Activated effector memory CD4-positive, alpha-beta T cell treated with anti-CD3 and anti-CD28 coated beads, Interleukin-2, amount 50 U/mL, for 16 hours (primary cell): ENCODE results near the gene OBI1.
A peak's percentile ranks its signal among the peaks of the same experiment; 100 is the strongest.

Experiments
- DNase-seq: peaks from one replicate; pipeline ENCODE4 v3.0.0-alpha.2; 2020

The OBI1 gene, protein sequence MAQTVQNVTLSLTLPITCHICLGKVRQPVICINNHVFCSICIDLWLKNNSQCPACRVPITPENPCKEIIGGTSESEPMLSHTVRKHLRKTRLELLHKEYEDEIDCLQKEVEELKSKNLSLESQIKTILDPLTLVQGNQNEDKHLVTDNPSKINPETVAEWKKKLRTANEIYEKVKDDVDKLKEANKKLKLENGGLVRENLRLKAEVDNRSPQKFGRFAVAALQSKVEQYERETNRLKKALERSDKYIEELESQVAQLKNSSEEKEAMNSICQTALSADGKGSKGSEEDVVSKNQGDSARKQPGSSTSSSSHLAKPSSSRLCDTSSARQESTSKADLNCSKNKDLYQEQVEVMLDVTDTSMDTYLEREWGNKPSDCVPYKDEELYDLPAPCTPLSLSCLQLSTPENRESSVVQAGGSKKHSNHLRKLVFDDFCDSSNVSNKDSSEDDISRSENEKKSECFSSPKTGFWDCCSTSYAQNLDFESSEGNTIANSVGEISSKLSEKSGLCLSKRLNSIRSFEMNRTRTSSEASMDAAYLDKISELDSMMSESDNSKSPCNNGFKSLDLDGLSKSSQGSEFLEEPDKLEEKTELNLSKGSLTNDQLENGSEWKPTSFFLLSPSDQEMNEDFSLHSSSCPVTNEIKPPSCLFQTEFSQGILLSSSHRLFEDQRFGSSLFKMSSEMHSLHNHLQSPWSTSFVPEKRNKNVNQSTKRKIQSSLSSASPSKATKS

DNA sequence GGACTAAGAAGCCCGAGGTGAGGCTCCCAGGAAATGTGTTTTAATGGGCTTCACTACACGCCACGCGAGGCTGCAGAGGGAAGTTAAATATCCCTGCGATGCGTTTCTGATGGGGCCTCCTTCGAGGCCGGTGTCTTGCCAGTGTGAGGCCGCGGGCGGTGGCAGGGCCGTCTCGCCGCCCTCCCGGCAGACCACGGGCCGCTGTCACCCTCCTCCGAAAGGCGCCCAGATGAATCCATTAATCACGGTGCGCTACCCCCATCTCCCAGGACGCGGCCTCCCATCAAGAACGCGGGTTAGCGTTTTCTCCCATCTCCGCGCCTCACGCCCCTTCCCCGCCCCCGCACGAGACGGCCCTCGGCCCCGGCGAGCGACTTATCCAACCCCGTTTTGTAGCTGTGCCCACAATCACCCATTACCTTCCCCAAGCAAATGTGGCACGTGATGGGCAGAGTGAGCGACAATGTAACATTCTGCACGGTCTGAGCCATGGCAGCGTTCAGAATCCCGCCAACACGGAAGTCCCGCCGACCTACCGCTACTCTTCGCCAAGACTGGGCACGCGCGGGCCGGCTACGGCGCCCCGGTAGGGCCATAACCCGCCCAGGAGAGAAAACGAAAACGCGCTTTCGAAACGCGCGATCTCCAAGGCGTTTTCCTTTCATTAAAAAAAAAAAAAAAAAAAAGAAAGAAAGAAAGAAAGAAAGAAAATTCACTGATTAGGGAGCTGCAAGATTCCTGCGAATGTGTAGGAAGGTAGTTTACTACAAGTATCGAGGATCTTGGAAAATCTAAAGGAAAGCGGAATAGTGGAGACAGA is at the start of gene OBI1:
Gene OBI1, minus strand, starts transcription at position 526 of the 820 bp plus-strand sequence. Its CDS starts 35 bp downstream, at position 491.
- peak; percentile 97 for DNase-seq

DNA sequence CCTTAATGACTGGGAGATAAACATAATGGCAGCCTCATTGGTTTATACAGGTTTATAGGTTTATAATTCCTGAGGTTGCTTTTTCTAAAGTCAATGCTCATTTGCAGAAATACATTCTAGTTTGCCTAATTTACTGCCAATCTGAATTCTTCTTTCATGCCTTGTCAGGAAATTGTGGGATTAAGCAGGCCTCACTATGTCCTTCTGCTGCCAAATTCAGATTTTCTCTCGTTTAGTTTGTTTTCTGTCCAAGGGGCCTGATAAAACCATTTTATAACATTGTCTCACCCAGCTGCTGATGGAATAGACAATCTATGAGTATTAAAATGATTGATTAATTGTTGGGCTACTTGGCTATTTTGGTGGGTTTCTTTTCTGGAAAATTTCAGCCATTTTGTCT is 42.4 kb upstream of the OBI1 start:
- no peak for DNase-seq

DNA sequence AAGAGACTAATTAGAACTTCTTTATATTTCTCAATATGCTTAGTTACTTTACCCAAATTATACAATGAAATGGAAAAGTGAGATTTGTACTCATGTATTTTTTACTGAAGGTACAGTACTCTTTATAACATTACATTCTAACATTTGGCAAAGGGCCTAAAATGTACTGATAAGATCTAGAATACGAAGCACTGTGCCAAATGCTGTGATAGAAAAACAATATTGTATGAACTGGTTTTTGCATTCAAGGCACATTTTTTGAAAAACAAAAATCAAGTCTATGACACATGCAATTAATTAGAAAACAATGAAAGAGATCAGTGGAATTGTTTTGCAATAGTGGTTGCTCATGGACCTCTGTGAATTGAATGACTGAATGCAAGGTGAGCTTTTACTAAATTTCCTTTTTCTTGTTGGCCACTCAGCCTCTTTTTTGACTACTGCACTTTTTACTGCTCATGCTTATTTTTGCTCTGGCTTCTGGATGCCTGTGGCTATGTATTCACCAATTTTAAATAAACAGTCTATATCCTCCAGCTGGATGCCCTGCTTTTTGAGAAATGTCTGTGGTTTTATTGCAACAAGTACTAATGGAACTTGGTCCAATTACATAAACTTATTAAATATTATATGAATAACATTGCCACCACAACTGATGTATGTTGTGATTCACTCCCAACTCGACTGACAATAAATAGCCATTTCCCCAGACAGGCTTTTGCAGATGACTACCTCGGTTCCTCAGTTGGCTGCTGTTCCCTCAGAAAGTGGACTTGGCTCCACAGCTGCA is 41.4 kb upstream of the OBI1 start:
- DNase-seq, result no peak

DNA sequence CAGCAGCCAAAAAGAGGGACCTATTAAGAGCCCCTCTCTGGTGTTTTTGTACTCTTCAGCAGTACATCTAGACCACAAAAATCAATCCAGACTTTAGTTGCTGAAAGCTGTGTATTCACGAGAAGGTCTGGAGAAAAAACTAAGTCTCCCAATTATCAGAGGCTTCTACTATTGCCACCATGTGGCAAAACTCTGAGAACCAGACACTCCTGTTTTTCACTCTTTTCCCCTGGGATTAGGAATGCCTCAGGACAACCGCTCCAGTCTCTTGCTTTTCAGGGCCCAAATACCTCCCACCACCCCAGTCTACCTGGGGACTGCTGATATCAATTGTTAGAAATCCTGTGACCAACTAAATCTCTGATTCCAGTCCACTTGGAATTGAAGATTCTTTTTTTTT is 30.1 kb upstream of the OBI1 start:
- no peak for DNase-seq

DNA sequence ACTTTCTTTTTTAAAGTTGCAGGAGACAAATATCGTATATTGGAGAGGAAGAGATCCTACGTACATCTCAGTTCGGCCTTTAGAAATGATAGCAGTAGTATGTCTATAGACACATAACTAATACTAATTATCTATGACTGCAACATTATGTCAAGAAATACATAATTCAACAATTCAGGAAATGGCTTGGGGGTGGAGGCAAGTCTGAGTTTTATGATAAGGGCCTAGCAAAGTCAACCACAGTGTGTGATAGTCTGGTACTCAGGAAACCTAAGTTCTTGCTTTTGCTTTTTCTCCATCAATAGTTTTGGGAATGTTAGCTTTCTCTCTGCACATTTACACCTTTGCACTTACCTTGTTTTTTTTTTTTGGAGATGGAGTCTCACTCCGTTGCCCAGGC is 27.5 kb upstream of the OBI1 start:
- no peak for DNase-seq

DNA sequence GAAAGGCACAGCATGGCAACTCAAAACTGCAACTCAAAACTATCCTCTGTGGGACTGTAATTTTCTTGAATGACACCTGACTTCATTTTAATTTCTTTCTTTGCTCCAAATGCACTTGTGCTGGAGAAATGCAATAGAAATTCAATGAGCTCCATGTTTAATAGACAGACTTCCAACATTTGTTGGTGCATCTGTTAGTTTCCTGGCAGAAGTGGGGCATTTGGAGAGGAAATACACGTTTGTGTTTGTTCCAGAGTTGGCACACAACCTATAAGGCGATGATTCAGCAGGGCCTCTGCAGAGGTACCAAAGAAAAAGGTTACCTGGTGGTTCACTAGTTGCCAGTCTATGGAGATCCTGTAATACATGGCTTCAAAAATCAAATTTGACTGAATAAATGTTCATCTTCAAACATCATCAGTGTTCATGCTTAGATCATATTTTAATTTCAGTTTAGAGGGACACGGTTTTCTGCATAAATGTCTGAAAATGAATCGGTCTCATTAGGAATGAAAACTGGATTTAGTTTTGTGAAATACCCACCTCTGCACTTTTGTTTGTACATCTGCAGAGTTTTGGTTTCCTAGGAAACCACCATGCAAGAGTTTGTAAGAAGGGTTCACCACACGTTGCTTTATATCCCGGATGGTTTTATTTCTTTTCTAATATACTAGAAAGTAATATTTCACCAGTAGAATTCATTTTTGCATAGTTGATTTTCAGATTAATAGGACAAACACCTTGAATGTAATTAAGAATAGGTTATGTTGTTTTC is 21.8 kb upstream of the OBI1 start:
- no peak for DNase-seq

DNA sequence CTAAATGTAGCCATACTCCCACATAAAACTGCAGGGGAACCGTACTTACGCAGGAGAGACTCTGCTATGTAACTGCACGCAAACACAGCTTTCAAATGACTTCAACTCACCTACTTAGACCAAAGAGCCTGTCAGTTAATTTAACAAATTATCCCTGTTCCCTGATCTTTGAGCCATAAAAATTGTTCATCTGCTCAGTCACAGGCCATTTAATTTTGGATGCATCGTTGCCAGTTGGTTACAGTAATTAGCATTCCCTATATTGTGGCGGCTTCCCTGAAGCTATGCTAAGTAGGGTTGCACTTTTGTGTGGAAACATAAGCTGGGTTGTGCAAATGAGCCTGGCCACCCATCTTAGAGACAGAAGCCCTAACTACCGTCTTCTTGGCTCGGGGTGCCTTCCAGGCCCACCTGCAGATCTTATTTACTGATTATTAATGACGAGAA is 21.2 kb upstream of the OBI1 start:
- DNase-seq, result no peak

DNA sequence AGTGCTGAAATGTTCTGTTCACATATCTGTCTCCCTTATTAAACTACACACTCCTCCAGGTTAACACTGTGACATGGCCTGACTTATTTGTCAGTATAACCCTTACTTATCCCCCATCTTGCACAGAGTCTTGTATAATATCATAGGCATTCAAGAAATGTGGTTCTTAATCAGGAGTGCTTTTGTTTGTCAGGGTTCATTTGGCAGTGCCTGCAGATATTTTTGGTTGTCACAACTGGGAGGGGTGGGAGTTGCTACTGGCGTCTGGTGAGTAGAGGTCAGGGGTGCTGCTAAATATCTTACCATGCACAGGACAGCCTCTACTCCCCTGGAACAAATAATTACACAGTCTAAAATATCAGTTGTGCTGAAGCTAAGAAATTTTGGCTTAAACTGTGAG is 20.4 kb upstream of the OBI1 start:
- no peak for DNase-seq

DNA sequence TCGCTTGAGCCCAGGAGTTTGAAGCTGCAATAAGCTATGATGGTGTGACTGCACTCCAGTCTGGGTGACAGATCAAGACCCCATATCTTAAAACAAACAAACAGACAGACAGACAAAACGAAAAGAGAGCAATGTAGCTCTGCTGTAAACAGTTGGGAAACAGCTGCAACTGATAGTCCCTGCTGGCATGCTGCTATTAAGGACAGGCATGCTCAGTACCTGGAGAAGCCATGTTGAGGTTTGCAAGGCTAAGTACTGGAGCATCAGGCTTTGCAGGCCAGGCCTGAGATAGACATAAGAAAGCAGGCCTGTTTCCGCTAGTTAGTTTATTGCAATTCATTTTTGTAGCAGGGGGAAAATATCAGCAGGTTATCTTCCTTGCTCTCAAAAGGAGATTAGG is 16.2 kb upstream of the OBI1 start:
- DNase-seq, result no peak

DNA sequence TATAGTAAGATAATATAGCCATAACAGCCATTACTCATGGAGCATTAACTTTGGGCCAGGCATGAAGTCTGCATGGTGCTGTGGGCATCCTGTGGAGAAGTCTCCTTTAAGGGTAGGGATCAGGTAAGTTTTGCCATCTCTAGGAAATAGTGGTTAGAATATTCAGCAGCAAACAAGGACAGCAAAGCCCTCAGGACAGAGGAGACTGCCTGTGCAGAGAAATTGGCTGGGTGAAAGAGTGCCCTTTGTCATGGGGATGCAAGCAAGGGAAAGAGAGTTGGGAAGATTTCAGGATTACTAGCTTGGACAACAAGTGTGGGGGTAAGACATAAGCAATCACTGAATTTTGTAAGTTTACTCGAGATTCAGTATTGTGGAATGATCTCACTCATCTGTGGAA is 15.7 kb upstream of the OBI1 start:
- DNase-seq, result no peak

DNA sequence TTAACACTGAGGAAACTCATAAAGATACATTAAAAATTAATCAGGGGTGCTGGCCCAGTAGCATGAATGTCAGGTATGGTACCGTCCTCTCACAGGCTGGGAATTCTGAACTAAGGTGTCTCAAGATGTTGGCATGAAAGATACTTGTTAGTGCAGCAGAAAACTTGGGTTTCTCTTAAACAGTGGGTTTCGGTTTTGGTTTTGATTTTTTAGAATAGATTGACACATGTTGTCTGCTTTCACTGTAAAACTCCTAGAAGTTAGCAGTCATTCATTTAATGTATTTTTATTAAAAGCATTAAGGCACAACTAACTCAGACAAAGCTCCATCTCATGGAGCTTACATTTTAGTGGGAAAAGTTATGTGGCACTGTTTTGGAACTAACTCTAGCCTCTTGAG is 3.5 kb upstream of the OBI1 start:
- DNase-seq, result no peak

DNA sequence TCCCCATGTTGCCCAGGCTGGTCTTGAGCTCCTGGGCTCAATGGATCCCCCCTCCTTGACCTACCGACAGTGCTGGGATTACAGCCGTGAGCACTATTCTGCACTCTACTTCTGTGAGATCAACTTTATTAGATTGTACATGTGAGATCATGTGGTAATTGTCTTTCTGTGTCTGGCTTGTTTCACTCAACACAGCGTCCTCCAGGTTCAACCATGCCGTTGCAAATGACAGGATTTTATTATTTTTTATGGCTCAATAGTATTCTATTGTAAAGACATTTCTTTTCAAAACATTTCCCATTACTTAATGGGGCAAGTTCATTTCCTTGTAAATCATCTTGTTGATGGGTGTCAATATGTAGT is 1.5 kb upstream of the OBI1 start:
- no peak for DNase-seq

DNA sequence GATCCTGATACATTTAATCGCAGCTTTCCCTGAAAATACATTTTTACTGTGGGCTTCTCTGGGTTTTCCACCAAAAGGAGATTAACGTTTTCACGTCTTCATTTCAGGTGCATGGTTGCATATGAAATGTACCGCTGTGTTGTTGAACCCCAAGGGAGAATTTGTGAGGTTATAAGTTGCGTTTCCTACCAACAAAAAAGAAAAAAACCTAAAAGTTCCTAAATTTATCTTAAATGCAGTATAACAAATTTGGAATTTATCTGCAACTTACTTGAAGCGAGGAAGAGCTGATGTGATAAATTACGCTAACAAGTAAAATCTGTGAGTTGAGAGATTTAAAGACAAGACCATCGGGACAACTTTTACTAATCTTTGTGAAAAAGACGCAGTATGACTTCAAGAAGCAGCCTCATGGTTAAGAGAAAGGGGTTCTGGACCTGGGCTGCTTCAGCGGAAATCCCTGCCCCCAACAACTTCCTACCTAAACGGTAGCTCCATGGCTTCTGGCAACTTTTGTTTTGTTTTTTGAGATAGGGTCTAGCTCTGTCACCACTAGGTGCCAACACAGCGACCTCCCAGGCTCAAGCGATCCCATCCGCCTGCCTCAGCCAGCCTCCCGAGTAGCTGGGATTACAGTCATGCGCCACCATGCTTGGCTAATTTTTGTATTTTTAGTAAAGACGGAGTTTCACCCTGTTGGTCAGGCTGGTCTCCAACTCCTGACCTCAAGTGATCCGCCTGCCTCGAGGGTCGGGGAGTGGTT is 958 bp upstream of the OBI1 start:
- no peak for DNase-seq

DNA sequence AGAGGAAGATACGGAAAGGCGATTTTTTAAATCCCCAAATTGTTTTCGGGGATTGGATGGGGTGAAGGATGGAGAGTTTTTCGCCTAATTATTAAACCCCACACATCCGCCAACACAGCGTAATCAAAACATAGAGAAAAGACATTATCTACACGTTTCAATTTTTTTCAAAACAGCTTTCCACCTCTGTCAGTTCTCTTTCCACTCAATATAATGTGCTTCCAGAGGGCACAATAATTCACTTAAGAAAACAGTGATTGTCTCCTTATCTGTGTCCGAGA is 435 bp upstream of the OBI1 start:
- no peak for DNase-seq

DNA sequence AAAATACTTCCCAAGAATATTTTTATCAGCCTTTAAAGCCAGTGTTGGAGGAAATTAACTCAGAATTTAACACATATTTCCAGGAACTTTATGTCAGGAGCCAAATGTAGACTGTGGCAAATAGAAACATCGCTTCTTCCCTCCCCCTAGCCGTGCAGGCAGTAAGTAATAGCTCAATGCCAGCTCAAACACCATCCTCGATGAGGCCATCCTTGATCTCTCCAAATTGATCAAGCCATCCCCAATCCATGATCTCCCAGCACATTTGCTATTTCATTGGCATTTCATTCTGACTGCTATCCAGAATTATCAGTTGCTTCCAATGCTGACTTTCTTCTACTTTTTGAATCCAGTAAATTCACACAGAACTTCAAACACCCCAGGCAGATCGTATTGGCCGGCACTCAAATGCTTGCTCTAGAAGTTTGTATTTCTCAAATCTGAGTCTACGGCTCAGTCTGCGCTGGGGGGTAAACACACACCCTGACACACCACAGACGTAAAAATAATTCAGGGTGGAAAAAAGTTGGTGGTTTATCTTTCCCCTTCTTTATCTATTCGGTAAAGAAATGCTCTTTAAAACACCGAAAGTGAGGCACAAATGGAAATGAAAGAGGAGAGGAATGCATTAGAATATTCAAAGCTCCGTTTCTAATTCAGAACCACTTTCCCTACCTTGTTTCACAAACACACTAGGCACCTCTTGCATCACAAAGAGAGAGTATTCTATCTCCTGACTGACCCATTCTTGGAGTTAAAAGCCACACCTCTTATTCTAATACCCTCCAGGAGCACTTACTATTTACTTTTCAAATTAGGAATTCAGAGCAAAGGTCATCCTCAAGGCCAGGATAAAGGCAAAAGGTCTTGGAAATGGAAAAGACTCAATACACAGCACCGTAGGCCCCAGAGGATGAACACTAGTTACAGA is 991 bp downstream of the OBI1 start:
- DNase-seq, result no peak

DNA sequence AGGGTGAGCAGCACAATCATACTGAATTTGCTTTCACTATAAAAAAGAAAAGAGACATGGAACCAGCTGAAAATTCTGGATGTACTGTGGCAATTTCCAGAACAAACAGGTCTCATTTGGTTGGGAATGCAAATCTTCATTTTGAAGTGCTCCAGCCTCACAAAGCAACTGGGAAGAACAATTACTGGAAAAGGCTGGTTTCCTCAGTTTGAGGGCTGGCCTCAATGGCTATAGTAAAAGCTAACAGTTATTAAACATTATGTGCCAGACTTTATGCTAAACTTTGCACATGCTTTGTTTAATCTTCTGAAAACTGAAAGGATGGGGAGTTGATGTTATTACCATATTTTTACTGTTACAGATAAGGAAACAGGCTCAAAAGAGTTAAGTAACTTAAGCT is 3.0 kb downstream of the OBI1 start:
- no peak for DNase-seq

DNA sequence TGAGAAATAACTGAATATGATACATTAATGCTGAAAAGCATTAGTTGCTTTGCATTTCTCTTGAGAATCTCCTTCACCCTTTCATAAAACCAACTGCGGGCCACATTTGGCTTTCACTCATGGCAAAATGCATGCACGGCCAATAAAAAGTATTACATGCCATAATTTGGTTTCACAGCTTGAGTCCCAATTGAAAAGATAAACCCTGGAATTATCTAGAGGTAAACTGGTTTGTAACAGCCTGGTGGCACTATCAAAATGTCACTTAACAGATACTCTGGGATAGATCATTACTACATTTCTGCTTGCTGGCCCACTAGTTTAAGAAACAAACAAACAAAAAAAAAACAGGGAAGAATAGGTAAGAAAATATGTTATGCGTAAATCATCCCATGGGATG is 3.9 kb downstream of the OBI1 start:
- no peak for DNase-seq

DNA sequence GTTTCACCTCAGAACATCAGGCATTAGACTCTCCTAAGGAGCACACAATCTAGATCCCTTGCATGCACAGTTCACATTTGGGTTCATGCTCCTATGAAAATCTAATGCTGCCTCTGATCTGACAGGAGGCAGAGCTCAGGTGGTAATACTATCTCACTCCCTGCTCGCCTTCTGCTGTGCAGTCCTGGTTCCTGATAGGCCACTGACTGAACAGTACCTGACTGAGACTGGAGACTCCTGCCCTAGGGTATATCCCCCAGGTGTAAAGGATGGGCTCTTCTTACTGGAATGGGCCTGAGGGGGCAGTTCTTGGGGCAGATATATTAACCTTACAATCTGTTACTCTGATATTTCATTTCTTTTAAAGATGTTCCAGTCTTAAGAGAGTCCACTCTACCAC is 6.3 kb downstream of the OBI1 start:
- DNase-seq, result no peak

DNA sequence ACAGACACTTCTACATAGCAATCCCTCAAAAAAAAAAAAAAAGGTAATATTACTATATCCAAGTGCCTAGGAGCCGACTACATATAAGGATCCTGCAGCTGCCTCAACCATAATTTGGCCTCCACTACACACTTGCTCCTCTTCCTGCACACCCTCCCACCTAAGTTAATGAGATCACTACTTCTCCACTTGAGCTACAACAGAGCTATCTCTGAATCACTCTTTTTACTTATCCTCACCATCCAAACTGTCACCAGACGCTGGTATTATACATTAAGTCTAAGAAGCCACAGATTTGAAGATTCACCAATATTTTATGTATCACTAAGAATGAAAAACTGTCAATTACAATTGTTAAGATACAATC is 8.3 kb downstream of the OBI1 start:
- no peak for DNase-seq

DNA sequence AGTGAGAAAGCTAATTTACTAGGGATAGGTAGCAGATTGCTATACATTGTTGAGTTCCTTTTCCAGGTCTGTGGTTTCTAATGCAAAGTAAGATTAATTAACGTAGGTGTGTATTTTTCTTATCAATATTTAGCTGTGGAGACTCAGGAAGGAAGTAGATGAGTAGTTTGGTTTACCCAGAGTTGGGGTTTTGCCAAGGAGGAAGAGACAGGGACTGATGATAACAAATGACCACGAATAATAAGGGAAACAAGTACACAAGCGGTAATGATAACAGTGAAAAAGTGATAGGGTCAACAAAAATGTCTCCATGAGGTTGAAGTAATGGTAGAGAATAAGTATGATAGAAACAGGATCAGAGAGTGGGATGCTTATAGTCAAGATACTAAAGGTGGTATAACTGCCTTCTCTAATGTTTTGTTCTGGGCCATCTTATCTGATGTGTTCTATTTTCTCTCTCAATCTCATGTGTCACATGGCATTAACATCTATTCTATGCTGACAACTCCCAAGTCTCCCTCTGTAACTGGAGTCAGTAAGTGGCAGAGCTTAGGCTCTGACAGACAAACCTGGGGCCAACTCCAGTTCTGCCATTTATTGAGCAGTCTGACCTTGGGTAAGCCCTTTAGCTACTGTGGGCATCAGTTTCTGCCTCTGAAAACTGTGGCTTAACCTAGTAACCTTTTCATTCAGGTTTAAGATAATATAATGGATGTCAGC is 8.8 kb downstream of the OBI1 start:
- no peak for DNase-seq
